Cerebellar nuclear complex (tissue), 1 donor: ENCODE results near the gene CTIF.

ENCODE experiments used
- DNase-seq, 2 experiments: peaks; one replicate each; lab custom pipeline; 2025; lab: John Stamatoyannopoulos, UW

CTIF gene

DNA sequence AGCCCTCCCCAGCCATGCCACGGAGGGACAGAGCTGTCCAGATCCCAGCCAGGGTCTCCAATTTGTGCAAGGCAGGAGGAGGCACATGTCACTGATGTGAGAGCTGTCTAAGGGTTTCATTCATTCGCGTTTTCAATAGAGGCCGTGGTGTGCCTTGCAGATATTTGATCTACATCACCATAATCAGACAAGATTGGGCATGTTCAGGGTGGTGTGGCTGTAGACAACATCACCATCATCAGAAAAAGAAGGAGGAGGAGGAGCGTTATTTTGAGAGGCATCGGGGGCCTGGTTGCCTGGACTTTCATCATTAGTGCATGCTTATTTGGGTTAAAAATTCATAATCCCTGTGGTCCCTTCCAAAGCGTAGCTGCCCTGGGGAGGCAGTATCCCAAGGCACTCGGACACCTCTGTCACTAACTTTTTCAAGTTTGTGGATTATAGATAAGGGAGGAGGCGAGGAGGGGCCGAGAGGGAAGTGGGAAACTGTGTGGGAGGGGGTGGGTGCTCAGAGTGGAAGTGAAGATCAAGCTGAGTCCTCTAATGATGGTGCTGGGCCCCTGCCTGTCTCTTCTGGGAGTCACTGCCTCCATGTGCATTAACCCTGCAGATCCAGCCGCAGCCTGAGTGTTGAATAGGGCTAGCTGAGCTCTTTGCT lies 194.1 kb downstream of the CTIF start:
- DNase-seq = no peak

DNA sequence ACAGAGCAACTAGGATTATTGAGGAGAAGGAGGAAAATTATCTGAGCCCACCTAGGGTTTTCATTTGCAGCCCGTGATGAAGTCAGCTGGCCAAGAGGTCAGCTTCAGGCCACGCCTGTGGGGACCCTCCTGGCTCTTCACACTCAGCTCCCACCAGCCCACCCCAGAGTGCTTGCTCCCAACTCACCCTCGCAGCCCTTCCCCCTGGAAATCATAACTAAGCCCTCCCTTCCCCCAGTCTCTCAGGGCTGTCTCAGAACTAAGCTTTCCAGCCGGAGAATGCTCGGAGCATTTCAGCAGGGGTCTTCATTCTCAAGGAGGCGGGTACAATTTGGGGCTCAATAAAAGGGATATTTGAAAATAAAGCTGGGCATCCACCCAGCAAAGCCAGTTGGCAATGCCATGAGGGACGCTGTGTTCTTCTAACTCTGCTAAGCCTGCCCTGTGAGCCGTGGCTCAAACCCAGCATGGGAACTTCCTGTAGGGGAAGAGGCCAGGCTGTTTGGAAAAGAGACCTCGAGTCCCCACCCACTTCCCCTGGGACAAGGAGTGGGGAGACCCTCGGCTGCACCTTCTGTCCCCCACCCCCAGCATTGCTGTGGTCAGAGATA lies 194.9 kb downstream of the CTIF start:
- DNase-seq = peak in 1 of 2 experiments; percentile 60

DNA sequence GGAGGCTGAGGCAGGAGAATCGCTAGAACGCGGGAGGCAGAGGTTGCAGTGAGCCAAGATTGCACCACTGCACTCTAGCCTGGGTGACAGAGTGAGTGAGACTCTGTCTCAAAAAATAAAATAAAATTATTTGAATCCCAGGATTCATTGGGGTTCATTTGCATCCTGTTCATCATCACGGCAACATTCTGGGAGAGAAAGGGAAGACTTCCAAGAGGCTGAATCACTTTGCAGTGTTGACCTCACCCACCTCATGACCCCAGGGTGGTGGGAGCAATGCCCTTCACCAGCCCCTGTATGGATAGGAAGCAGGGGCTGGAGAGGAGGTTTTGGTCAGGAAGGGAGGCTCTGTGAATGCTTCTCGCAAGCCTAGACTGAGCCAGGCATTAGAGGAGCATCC lies 195.6 kb downstream of the CTIF start:
- no peak for DNase-seq

DNA sequence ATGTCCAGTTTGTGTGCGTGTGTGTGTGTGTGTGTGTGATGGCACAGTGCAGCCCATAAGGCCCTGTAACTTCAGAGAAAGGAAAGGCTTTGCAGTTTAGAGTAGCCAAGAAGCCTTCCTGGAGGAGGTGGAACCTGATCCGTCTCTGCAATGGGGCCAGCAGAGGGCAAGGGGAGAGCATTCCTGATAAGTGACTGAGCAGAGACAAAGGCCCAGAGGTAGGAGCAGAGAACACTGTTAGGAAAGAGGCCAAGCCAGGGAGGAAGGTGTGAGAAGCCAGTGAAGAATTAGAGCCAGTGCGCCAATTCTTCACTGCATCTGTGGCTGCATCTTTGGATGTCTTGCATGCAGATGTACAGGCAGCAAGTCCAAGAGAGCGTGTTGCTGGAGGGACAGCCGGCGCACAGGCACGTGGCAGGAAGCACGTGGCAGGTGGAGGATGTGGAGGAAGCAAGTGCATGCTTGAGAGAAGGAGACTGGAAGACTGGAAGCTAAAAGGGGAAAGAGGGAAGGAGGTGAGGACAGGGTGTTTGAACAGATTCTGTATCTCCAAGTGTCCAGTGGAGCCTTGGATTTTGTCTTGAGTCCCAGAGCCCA lies 196.3 kb downstream of the CTIF start:
- no peak for DNase-seq

DNA sequence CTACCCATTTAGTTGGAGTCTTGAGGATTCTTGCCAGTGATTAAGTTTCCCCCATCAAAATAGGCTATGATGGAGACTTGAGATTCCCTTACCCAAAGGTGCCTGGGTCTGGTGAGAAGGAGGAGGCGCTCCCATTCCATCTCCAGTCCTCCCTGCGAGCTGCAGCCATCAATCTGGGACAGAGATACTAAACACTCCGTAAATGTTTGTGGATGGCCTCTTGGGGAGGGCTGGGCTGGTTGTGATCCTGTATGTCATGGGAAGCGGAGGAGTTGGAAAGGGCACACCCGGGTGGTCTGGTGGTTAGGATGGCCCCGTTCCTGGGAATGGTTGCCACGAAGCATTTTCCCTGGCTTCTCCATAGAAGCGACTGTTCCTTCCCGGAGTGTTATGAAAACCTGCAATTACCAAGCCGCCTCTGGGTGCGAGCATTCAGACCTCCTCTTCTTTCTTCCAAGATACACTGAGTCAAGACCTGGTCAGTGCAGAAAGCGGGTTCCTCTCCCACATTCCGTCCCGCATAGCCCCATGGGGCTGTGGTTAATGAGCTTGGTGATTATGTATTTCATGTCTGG lies 196.9 kb downstream of the CTIF start:
- DNase-seq = no peak

DNA sequence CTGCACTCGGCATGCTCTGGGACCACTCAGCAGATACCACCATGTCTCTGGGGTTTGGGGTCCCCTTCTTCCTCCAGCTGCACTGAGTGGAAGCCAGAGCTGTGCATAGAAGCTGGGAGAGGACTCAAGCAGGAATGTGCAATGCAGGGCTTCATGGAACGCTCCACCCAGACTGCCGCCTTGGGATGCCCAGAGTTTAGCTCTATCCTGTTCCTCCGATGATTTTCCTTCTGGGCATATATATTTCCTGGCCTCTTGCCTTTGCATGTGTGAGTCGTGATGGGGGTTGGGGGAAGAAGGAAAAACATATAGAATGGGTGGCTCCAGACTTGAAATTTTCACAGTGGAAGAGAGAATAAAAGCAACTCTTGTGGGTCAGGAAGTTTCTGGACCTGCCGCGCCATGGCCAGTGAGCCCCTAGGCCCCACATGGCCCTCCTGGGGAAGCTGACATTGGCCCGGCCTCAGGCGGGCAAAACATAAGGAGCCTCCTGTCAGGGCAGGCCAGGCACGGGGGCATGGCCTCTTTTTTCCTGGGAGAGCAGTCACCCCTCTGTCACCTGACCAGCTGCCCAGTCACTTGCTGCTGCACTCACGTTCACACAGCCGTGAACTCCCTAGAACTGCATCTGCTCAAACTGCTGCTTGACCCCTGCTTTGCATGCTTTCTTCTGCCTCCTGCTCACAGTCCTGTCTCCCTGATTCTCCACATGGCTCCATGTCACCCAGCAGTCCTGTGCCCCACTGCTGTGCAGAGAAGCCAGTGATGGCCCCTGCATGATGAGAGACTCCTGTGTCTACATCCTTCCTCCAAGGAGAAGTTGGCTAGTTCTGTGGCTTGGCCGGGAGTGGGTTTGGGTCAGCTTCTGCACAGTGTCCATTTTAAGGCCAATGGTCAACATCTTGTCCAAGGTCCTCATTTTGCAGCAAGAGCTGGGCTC lies 197.8 kb downstream of the CTIF start:
- no peak for DNase-seq

DNA sequence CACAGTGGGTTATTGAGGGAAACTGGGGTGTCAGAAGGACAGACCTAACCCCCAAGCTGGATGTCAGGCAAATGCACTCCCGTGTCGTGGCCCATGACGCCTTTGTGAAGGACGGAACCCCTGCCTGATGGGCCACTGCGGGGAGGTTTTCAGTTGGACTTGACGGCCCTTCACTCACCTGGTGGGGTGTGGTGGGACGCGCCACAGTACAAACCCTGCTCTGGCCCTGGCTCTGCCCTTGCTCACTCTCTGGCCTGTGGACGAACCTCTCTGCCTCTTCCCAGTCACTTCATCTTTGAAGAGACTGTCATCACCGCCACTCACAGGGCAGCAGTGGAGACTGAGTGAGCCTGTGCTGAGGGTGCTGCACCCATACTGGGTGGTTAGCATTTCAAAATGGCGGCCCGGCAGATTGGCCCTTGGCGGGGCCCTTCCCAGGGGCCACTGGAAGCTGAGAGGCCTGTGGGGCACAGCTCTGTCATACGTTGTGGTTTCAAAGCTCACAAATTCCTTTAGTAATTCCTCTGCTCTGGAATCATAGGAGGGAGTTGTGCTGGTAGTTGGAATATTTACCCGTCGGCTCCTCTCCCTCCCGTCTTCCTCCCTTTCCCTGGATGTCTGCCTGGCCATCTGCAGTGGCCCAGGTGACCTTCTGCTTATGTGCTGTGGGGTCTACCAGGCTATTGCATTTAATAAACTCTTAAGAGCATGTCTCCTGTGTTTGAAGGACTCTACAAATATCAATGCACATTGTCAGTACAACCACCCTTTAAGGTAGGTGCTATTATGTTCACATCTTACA lies 200.6 kb downstream of the CTIF start:
- no peak for DNase-seq

DNA sequence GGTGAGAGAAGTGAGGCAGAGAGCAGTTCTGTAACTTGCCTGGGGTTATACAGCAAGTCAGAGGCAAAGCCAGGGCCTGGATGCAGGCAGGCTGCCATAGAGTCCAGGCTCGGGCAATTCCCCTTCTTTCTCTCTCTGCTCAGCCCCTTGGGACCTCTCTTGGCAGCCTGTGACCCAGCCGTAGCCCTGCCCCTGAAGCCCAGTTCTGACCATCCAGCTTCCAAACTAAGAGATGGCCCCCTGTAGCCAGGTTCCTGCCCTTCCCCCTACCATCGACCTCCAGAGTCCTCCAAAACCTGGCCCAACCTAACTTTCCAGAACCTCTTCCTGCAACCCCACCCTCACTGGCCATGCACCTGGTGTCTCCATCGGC lies 201.2 kb downstream of the CTIF start:
- no peak for DNase-seq

DNA sequence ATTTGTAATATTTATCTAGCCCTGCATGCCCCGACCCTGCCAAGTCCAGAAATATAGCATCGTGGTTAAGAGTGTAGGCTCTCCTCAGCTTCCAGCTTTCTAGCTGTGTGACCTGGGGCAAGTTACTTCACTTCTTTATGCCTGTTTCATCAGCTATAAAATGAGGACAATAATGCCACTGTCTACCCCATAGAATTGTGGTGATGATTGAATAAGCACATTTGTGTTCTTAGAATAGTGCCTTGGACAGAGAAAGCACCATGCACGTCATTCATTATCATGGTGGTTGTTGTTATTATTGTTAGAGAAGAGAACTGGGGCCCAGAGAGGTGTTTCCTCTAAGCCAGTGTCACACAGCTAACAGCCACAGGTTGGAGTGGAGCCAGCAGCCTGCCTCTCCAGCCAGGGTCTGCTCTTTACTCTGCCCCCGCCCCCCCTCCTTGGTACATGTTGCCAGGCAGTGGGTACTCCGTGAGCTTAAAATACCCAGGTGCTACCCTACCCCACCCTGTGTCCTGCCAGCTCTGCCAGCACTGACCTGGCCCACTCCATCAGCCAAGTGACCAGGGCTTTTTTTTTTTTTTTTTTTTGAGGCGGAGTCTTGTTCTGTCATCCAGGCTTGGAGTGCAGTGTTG lies 202.1 kb downstream of the CTIF start:
- no peak for DNase-seq

DNA sequence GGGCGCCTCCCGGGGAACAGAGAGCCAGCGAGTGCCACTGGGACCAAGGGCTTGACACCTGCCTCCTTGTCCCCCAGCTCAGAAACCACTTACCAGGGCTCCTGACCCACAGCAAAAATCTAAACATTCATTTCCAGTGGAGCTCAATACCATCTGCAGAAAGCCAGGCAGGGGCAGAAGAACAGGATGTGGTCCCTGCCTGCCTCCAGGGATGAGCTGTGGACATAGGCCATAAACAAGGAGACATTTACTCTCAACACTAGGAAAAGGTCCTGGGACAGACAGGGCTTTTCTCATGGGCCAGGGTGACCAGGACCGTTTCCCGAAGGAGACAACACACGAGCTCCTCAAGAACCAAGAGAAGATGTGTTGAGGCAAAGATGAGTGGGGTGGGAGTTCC lies 203.0 kb downstream of the CTIF start:
- DNase-seq = no peak

DNA sequence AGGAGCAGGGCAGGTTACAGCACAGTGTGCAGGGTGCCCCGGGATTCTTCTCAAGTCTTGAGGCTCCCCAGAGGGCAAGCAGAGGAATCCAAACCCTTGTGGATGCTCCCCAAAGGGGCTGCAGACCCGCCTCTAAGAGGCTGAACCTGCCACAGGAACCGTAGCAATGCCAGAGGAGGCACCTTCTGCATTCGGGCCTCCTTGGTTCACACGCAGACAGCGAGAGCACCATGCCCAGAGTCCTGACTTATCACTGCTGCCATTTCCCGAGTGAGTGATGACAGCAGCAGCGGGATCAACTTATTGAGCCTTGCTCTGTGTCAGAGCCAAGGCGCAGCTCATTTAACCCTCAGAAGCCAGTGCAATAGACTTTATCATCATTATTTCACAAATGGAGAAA lies 203.5 kb downstream of the CTIF start:
- no peak for DNase-seq

DNA sequence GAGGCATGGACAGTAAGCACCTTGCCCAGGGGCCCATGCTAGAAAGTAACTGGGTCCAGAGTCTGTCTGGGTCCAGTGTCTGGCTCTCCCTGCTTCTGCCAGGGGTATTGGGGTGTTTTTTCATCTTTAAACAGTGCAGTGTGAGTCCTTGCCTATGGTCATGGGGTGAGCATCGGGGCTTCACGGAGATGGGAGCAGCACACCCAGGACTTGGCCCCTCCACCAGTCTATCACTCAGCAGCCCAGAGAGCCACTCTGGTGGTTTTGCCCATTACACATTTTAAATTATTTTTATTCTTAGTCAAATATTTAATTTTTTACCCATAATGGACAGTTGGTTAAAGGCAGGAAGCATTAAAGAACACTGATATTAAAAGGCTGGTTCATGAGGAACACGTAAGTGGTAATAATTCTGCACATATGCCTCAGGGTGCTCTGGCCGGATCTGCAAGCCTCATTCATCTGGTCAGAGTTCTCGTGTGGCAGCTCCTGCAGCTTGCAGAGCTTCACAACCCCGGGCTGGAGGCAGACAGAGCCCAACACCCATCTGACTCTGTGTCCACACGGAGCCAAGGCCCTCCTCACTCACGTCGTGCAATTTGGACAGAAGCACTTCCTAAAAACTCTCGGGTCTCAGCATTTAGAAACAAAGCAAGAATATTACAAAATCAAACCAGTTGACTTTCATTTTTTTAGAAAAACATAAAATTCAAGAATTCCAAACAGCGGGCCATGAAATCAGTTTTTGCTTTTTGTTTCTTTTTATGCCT lies 204.1 kb downstream of the CTIF start:
- no peak for DNase-seq

DNA sequence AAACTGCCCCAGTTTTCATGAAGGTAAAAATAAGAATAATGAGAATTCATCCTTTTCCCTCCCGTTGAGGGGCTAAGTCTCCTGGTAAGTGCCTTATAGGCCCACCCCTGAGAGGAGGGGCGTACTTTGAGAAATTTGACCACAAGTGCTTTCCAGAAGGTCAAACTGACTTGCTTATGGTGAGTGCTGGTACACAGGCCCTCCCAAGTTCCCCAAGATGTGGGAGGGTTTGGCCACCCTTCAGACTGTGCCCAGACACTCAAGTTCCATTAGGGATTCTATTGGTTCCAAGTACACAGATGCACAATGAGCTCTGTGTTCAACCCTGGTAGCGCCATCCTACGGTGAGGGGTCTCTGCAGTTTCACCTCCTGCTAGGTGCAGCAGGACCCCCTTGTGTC lies 205.1 kb downstream of the CTIF start:
- DNase-seq = no peak

DNA sequence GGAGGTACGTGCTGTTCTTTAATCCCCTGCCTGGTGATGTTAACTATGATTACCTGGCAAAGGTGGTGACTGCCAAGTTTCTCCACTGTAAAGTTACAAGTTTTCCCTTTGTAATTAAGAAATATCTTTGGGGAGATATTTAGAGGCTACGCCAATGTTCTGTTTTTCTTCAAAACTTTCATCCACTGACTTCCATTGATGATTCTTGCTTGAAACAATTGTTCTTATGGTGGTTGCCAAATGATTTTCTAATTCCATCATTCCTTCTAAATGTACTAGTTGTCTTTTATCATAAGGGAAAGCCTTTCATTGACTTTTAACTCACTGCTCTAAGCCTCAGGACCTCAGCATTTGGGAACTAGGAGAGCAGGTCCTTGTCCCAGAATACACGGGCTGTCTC lies 206.5 kb downstream of the CTIF start:
- DNase-seq = no peak

DNA sequence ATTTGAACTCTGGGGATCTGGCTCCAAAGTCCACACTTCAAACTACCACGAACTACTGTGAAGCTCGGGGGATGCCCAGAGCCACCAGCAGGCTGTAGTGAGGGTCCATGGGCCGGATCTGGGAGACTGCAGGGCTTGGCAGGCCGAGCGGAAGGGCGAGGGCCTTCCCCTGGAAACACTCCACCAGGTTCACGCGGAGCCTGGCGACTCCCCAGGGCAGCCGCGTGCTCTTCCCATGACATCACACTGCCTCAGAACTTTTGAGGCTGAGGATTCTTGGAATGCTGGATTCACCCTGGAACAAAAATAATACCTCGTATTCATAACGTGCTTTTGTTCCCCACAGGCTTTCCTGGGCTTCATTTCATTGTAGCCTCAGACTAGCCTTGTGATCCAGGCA lies 210.9 kb downstream of the CTIF start:
- DNase-seq = no peak

DNA sequence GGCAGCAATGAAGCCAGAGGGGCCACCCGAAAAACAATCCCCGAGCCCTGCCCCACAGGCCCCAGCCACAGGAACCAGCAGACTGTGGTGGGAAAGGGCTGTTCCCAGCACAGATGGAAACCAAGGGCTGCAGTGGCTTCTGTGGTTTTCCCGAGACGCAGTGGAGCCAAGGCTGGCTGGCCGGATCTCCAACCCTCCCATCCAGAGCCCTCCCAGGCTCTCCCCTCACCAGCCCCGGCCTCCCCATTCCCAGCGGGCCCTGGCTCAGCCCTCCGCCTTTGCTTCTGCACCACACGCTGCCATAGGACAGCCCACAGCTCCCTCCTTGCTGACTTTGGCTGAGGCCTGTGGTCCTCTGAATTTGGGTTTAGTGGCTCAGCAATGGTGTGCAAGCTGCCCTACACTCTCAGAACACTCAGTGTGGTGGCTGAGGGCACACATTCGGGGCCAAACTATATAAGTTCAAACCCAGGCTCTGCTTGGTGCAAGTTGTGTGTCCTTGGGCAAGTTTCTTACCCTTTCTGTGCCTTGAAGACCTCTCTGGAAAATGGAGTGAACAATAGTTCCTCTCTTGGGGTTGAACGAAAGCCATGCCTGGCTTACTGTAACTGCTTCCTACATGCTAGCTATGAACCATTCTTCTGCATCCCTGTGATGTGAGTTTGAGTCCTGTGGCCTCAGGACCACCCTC lies 211.8 kb downstream of the CTIF start:
- DNase-seq = no peak

DNA sequence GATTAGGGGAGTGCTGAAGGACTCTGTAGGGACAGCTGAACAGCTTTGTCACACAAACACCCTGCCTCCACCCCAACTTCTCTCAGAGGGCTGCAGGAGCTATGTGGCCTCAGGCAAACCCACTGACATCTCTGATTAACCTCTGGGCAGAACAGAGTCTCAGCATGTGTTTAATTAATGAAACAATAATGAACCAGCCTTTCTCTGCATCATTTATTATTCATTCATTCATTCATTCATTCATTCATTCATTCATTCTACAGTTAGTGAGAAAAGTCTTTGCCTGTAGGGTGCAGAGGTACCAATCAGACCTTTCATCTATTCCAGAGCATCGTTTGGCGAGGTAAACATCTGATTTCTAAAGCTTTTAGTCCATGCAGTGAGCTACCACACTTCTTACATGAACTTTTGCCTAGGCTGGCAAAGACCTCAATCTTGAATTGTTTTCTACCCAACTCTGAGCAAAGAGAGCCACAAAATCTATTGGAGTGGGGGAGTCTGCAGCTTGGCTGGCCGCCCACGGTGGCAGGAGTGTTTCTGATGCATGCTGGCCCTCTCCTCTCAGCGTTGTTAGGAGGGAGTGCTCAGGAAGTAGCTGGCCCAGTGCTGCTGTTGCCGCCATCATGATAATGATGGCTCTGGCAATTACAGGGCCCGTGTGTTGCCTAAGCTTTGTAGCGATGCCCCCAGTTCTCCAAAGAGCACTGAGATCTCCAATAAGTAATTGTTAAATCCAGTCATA lies 213.1 kb downstream of the CTIF start:
- DNase-seq = no peak

DNA sequence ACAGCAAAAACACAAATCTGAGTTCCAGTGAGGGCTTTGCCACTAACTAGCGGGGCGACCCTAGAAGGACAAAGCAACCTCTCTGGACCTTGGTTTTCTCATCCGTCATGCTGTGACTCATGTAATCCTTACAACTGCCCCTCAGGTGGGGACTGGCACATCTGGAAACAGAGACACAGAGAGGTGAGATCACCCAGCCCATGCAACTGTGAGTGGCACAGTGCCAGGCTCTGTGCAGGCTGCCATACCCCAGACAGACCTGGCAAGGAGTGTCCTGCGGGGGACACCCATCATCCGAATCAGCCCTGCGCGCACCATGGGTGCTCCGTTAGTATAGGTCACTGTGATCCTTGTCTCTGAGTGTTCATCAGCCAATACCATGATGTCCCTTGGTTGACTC lies 213.6 kb downstream of the CTIF start:
- DNase-seq = no peak

DNA sequence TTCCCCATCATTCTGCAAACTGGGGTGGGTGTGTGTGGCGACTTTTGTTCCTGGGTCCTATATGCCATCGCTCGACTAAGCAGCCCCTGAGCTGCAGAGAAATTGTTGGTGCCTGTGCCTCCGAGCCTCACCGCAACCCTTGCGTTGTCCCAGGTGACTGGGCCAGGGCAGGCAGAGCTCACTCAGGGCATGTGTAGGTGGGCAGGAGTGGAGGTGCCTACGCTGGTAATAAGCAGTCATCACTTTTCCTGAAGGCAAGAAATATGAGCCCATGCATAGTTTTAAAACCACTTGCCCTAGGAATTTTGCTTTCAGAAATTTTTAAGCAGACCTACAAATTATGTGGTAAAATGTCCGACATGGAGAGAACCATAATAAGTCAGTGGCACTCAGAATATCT lies 214.1 kb downstream of the CTIF start:
- DNase-seq = no peak
